SK-N-SH (cell line): ENCODE results near the gene CPPED1. TPM values are rescaled to one million over a fixed set of nuclear protein-coding genes. Genes with fewer than 3 reads are reported as not detected.

ENCODE experiments used
- CTCF ChIA-PET: fragments of 300-600, 350-600 bp; formaldehyde crosslinking; extraction: SDS; loops from one replicate; lab custom pipeline; 2021; lab: Yijun Ruan, JAX
- POLR2A ChIA-PET: fragments of 350-600 bp; sonication (Branson Sonifier 250); formaldehyde crosslinking; extraction: SDS; loops from one replicate; lab custom pipeline; 2020; ENCODE audit warnings: antibody characterized with exemption, inconsistent platforms; lab: Yijun Ruan, JAX
- DNase-seq: peaks from one replicate; pipeline ENCODE4 v3.0.0; 2012
- H2AFZ ChIP-seq: fragments of 200-600 bp; sonication (generic); 2 replicates; pipeline ENCODE4 v1.8.1; 2016; ENCODE audit warnings: antibody characterized with exemption, mild to moderate bottlenecking, low read depth
- H3F3A ChIP-seq: fragments of 200-600 bp; sonication (generic); replicated peaks from 2 replicates; pipeline ENCODE3; 2016; ENCODE audit warnings: antibody characterized with exemption, mild to moderate bottlenecking; ENCODE audit not compliant: insufficient read depth
- H3K27ac ChIP-seq, 2 experiments: fragments of 200-500 bp in 1 of 2; fragments of 200-600 bp in 1 of 2; sonication (Bioruptor generic) in 1 of 2; sonication (generic), shearing (Covaris generic) in 1 of 2; 2 replicates each; pipeline versions ENCODE4 v1.5.1 to v1.6.1; 2014 to 2016; ENCODE audit warnings: low read depth in 2 of 2, inconsistent platforms in 1 of 2, low read length in 1 of 2, mild to moderate bottlenecking in 1 of 2, mixed read lengths in 1 of 2
- H3K27me3 ChIP-seq: fragments of 200-600 bp; sonication (generic), shearing (Covaris generic); 2 replicates; pipeline ENCODE4 v1.6.1; 2016; ENCODE audit warnings: mixed run types; ENCODE audit not compliant: insufficient read depth
- H3K36me3 ChIP-seq, 2 experiments: fragments of 200-500 bp in 1 of 2; fragments of 200-600 bp in 1 of 2; sonication (Bioruptor generic) in 1 of 2; sonication (generic) in 1 of 2; replicated peaks in 1 of 2; 2 replicates each; pipeline versions ENCODE3 to v1.5.1; 2014 to 2016; ENCODE audit warnings: low read length in 1 of 2, mild to moderate bottlenecking in 1 of 2; ENCODE audit not compliant: insufficient read depth in 2 of 2, control insufficient read depth in 1 of 2
- H3K4me1 ChIP-seq, 2 experiments: fragments of 200-500 bp in 1 of 2; fragments of 200-600 bp in 1 of 2; sonication (Bioruptor generic) in 1 of 2; sonication (generic), shearing (Covaris generic) in 1 of 2; 2 replicates each; pipeline versions ENCODE4 v1.5.1 to v1.6.1; 2014 to 2016; ENCODE audit warnings: low read depth in 1 of 2, low read length in 1 of 2, mixed run types in 1 of 2; ENCODE audit not compliant: insufficient read depth in 2 of 2, control insufficient read depth in 1 of 2
- H3K4me2 ChIP-seq: fragments of 200-600 bp; sonication (generic), shearing (Covaris generic); 2 replicates; pipeline ENCODE4 v1.6.1; 2017; ENCODE audit warnings: mixed run types
- H3K4me3 ChIP-seq, 2 experiments: fragments of 200-500 bp in 1 of 2; fragments of 200-600 bp in 1 of 2; sonication (Bioruptor generic) in 1 of 2; sonication (generic), shearing (Covaris generic) in 1 of 2; 2 replicates each; pipeline versions ENCODE4 v1.5.1 to v1.8.1; 2014 to 2016; ENCODE audit warnings: low read depth in 2 of 2, inconsistent platforms in 1 of 2, low read length in 1 of 2, mild to moderate bottlenecking in 1 of 2, mixed read lengths in 1 of 2, moderate library complexity in 1 of 2
- H3K79me2 ChIP-seq: fragments of 200-600 bp; sonication (generic); 2 replicates; pipeline ENCODE4 v1.8.1; 2017; ENCODE audit warnings: mild to moderate bottlenecking; ENCODE audit not compliant: insufficient read depth
- H3K9ac ChIP-seq: fragments of 200-600 bp; sonication (generic); 2 replicates; pipeline ENCODE4 v1.6.1; 2017; ENCODE audit warnings: mixed run types
- H3K9me2 ChIP-seq: fragments of 200-600 bp; sonication (generic); 2 replicates; pipeline ENCODE4 v1.6.1; 2017; ENCODE audit warnings: mixed run types
- H3K9me3 ChIP-seq: fragments of 200-600 bp; sonication (generic); 2 replicates; pipeline ENCODE4 v1.6.1; 2017; ENCODE audit warnings: mixed run types, mild to moderate bottlenecking, moderate library complexity
- H4K20me1 ChIP-seq: fragments of 200-600 bp; sonication (generic); 2 replicates; pipeline ENCODE4 v1.6.1; 2017; ENCODE audit warnings: mild to moderate bottlenecking, mixed run types; ENCODE audit not compliant: insufficient read depth
- CTCF ChIP-seq: fragments of 200-600 bp; sonication (generic); IDR thresholded peaks from 2 replicates; pipeline ENCODE4 v1.6.1; 2017; ENCODE audit warnings: antibody characterized with exemption, mild to moderate bottlenecking, moderate library complexity
- FOXJ3 ChIP-seq: sonication (generic); formaldehyde crosslinking; IDR thresholded peaks from 2 replicates; pipeline ENCODE4 v1.5.1; 2020; ENCODE audit warnings: mild to moderate bottlenecking, missing genetic modification reagents
- GATA2 ChIP-seq: sonication (generic); formaldehyde crosslinking; IDR thresholded peaks from 2 replicates; pipeline ENCODE4 v1.5.0; 2020; ENCODE audit warnings: mild to moderate bottlenecking, missing genetic modification reagents
- MEF2A ChIP-seq: IDR thresholded peaks from 2 replicates; pipeline ENCODE4 v1.4.0; 2012; ENCODE audit warnings: low read depth, borderline replicate concordance
- NRF1 ChIP-seq: IDR thresholded peaks from 2 replicates; pipeline ENCODE4 v1.6.1; 2012; ENCODE audit warnings: low read depth, mild to moderate bottlenecking, low read length
- PBX3 ChIP-seq: IDR thresholded peaks from 2 replicates; pipeline ENCODE4; 2012
- POLR2AphosphoS5 ChIP-seq: IDR thresholded peaks from 2 replicates; pipeline ENCODE4 v1.6.1; 2012; ENCODE audit warnings: low read depth, low read length
- RCOR1 ChIP-seq: fragments of 150-350 bp; IDR thresholded peaks from 2 replicates; pipeline ENCODE4 v1.6.1; 2017; ENCODE audit warnings: antibody characterized with exemption, low read length
- REST ChIP-seq: IDR thresholded peaks from 2 replicates; pipeline ENCODE4 v1.6.1; 2012; ENCODE audit warnings: mild to moderate bottlenecking, low read depth, low read length, moderate library complexity
- RXRA ChIP-seq: IDR thresholded peaks from 2 replicates; pipeline ENCODE4 v1.4.0; 2012; ENCODE audit warnings: low read depth, mild to moderate bottlenecking, borderline replicate concordance
- TAF1 ChIP-seq: IDR thresholded peaks from 2 replicates; pipeline ENCODE4 v1.6.1; 2012; ENCODE audit warnings: low read depth, mild to moderate bottlenecking, low read length, moderate library complexity, borderline replicate concordance
- ZBTB33 ChIP-seq: IDR thresholded peaks from 2 replicates; pipeline ENCODE4 v1.4.0; 2012; ENCODE audit warnings: low read depth, borderline replicate concordance
- whole genome bisulfite sequencing: methylation state at CpG from one replicate; pipeline ENCODE4 v1.1.6; 2017; ENCODE audit warnings: low lambda C conversion rate; 5-methylcytosine and 5-hydroxymethylcytosine counted together
- polyA plus RNA-seq, 3 experiments: library from polyadenylated mRNA; depleted of rRNA; stranded (reverse); fragments of >200 nt; gene quantifications; 2 replicates each; pipeline ENCODE4 v1.2.3, GENCODE V29; 2012

CPPED1 gene
- polyA plus RNA-seq, 1 of the 3 experiments (the other 2 are of a cell fraction) = 11.9 TPM

- TF ChIP-seq CTCF = no peak
Measured at GRCh38 chr16:12742741-12743140, 60.9 kb downstream of the CPPED1 start (continued).

GRCh38 chr16:12740986-12741610 lies 62.6 kb downstream of the CPPED1 start:
- Histone ChIP-seq H3K9ac (no peak overlapping the region), H3K4me2 (no peak overlapping the region), H3K4me1 (no peaks in the 10 kb centered on the region), H4K20me1 (no peaks in the 10 kb centered on the region), H2AFZ (no peak overlapping the region), H3K36me3 (peaks cover 0 to 12% of the 10 kb centered on the region in 2 experiments), H3F3A (no peaks in the 10 kb centered on the region), H3K79me2 (peaks cover 34% of the 10 kb centered on the region; the same call in 1 of the 2 replicates), H3K9me2 (no peaks in the 10 kb centered on the region), H3K4me3 (no peak overlapping the region), H3K9me3 (no peaks in the 10 kb centered on the region; the same call in 1 of the 2 replicates), H3K27me3 (no peaks in the 10 kb centered on the region), H3K27ac (no peak overlapping the region)
- POLR2A ChIA-PET = no interaction called here
- CTCF ChIA-PET = interaction anchor here (1.4 kb wide), 1 partner anchor 17 kb away, joined by 3 read pairs; no protein-coding TSS in a partner anchor
- WGBS = 91% methylated on average over 6 of the region's 6 CpGs
- no peak for TF ChIP-seq GATA2 (CRISPR knock-in tag)
- TF ChIP-seq ZBTB33 = no peak
- no peak for TF ChIP-seq PBX3
- no peak for TF ChIP-seq POLR2AphosphoS5
- no peak for TF ChIP-seq FOXJ3
- no peak for TF ChIP-seq NRF1
- no peak for TF ChIP-seq RXRA
- TF ChIP-seq MEF2A = no peak
- no peak for TF ChIP-seq REST
- no peak for TF ChIP-seq TAF1
- no peak for TF ChIP-seq RCOR1
- no peak for DNase-seq
